NOMO-1 treated with DMSO at 0.1 percent for 48 hours (cell line): ENCODE measurements around the gene UBE2D2.

Source experiments
- DNase-seq: peaks from one replicate; lab custom pipeline; 2025; ENCODE audit not compliant: unreplicated experiment; lab: John Stamatoyannopoulos, UW

Gene UBE2D2

GRCh38 chr5:139658928-139659667, 98.0 kb downstream of the UBE2D2 start:
- no peak for DNase-seq

DNA sequence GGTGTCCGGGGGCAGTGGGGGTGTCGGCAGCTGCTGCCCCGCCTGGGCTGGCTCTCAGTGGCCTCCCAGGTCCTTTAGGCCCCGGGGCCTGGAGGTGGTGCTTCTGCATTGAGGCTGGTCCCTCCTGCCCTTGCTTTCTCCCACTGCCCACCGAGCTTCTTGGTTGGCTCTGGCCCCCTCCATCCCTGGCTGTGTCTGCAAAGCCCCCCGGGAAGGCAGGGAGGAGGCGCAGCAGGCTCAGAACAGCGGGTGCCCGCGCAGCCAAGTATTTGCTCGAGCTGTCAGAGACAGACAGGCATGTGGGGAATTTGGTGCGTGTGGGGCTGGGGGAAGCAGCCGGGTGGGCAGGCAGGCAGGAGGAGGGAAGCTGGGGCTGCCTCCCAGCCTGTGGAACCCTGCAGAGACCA, 98.6 kb downstream of the UBE2D2 start:
- DNase-seq = no peak

GRCh38 chr5:139660105-139660922, 99.2 kb downstream of the UBE2D2 start:
- no peak for DNase-seq

- peak; percentile 89 for DNase-seq
Measured at GRCh38 chr5:139660923-139661814, 100.0 kb downstream of the UBE2D2 start.

GRCh38 chr5:139662617-139663016, 101.5 kb downstream of the UBE2D2 start:
- no peak for DNase-seq

DNA sequence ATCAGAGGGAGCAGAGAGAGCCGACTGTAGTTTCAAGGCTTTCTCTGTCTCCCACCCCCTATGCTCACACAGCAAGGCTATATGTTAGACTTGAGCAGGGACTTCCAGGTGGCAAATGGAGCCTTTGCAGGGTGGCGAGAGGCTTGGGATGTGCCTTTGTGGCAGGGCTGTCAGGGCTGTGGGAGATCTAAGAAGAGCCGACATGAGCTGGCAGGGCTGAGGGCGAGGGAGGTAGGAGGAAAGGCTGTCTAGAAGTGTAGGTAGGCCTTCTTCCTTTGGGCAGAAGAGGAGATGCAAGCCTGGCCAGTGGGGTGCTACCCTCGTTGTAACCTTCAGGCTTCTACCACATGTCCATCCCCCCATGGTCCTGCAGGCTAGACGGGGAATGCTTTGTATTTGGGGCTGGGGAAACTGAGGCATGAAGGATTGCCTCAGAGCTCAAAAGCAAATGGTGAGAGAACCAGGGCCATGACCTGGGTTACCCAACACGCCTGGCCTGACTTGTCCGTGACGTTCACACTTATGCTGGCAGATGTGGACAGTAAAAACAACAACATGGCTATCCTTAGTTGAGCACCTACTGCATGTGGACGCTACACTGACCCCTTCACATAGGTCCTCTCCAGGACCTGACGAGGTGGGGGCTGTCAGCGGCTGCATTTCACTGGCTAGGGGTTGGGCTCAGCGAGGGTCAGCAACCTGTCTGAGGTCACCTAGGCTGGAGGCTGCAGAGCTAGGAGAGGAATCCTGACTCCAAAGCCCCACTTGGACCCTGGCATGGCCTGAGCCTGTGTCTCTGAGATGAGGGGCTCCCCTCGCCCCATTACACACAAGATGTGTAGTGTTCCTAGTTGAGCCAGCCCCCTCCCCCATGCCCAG, 102.3 kb downstream of the UBE2D2 start:
- no peak for DNase-seq

GRCh38 chr5:139664086-139664693, 103.1 kb downstream of the UBE2D2 start:
- DNase-seq = peak; percentile 79

GRCh38 chr5:139664727-139665351, 103.7 kb downstream of the UBE2D2 start:
- DNase-seq = no peak

DNA sequence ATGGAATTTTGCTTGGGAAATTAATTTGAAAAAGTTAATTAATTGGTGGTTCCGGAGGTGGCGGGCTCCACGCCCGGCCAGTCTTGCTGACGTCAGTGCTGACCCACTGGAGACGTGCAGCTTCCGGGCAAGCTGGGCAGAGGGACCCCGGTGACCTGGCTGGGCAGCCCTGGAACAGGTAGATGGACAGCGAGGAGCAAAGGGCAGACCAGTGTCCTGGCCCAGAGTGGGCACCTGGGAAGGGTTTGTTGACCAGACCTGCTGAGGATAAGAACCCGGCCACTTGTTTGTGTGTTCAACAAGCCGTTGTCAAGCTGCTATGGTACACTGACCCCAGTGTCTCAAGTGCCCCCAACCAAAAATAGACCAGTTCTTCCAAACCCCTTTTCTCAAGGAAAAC, 104.5 kb downstream of the UBE2D2 start:
- no peak for DNase-seq

DNA sequence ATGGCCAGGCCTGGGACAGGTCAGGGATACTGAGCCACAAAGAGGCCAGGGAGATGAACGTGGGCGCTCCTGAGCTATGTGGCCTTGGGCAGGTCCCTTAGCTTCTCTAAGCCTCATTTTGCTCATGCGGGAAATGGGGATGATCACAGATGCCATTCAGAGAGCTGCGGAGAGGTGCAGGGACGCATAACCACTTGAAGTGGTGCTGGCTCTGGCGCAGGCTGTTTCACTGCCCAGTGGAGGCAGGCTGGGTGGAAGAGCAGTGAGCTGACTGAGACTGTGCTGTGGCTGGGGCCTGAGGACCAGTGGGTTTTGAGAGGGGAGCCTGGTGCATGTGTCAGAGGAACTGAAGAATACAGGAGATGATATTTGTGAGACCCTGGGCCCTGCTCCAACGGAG, 105.4 kb downstream of the UBE2D2 start:
- DNase-seq = no peak

DNA sequence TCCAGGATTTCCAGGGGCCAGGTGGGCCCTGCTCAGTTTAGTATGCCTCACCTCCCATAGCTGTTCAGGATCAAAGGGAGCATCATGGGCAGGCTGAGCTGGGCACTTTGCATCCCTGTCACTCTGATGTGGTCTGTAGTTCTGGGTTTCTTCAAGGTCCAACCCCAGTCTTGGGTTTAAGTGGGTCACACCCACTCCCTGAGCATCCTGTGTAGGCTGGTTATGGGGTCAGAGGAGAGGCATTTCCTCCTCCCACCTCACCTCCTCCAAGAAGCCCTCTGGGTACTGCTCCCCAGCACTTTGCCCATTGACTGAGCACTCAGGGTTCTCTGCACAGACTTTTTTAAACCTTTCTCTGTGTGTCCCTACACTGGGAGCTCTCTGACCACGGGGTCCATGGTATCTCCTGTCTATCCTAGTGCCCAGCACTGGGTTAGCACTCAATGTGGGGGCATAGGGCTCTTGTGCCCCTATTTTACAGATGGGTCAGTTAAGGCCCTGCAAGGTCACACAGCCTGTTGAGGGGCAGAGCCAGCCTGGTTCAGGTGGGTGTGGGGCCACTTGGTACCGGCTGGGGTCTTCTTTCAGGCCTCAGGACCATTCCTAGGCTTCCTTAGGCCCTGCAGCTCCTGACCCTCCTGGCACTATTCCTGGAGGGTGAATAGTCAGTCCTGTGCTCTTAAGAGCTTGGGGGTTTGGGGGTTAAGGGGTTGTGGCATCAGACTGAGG, 106.0 kb downstream of the UBE2D2 start:
- no peak for DNase-seq

DNA sequence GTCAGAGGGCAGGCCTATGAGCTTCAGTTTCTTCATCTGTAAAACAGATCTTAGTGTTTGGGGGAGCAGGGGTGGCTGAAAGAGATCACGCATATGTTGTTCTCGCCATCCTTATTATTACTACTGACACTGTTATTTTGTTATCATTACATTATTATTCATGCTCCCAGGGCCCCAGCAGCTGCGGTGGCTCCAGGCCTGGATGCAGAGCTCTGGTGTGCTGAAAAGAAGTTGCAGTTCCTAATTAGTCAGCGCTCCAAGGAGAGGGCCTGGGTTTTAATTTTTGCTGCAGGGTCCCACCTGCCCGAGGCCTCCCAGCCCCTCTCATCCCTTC, 106.6 kb downstream of the UBE2D2 start:
- no peak for DNase-seq

DNA sequence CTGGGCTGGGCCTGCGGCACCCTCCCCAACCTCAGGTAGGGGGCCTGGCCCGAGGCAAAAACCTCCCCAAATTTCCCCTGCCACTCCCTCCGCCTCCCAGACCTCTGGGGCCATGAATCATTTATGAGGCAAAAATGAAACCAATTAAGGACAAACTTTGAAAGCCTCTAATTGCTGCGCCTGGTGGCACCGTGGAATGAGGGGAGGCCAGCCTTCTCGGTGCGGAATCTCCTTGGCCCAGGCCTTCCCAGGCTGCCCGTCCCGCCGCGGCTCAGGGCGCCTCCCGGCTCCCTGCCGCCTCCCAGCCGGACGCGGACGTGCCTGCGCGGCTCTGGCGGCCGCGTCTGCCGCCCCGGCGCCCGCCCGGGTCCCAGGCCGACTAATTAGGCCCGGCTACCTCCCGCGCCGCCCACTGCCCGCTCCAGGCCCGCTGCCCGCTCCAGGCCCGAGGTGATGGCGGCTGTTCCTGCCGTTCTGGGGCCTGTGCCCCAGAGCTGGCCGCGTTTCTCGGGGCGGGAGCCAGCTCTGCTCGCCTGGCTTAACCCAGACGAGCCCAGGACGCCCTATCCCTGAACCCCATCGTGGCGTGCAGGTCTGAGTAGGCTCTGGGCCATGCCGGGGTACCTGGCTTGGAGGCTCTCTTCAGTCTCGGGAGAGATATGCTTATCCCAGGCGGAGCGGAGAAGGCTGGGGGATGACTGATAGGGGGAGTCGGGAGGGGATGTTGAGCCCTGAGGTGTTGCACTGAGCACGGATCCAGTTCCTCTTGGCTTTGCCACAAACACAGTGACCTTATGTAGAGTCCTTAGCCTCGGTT, 107.1 kb downstream of the UBE2D2 start:
- peak; percentile 59 for DNase-seq

DNA sequence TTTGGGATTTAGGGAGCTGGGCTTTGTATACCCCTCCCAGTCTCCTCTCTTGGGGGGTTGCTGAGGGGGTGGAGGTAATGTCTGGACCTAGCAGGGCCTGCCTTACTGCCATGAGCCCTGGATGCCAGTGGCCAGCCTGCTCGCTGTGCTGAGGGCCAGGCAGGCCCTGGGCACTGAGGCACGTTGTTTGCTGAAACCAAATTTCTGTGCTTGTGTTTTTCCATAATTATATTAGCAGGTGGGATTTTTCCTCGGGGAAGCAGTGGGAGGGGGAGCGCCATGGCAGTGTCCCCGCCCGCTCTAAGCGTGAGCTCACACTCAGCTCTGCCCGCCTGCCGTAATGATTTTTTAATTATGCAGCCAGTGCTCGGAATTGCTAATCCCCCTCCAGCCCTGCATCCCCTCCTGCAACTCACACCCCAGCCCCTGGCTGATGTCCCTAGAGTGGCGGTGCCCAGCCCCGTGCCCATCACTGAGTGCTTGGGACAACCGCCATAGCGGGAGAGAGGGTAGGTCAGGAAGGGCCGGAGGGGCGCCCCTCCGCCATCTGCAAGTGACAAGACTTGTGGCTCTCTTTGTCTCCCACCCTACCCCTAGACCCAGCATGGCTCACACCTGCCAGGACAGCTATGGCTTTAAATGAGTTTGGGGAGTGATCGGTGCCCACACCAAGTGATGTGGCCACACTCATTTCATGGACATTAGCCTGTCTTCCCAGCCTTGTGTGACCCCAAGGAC, 108.0 kb downstream of the UBE2D2 start:
- DNase-seq = no peak

DNA sequence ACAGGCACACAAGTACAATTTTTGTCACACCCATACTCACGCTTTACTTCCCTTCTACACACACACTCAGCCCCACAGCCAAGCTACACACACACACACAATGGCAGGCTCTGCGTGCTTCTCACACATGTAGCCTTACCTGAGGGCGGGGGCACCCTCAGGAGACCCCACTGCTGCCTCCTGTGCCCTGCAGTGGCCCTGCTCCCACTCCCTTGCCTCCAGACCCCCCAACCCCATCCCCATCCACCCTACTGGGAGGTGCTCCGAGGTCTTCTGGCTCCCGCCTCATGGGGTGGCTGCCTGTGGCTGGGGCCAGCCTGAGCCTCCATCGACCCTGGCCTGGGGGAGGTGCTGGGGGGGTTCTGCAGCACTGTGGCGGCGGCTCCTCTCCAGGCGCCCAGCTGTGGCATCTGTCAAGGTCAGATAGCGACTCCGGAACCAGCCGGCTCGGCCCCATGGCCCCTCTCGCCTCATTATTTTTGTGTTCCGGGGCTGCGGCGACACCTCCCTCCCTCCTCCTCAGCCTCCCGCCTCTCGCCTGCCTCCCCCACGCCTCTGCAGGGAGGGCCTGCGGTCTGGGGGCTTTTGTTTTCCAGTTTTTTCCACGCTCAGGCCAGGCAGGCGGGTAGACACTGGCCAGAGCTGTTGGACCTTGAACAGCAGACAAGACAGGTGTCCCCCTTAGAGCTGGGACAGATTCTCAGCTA, 108.7 kb downstream of the UBE2D2 start:
- no peak for DNase-seq

DNA sequence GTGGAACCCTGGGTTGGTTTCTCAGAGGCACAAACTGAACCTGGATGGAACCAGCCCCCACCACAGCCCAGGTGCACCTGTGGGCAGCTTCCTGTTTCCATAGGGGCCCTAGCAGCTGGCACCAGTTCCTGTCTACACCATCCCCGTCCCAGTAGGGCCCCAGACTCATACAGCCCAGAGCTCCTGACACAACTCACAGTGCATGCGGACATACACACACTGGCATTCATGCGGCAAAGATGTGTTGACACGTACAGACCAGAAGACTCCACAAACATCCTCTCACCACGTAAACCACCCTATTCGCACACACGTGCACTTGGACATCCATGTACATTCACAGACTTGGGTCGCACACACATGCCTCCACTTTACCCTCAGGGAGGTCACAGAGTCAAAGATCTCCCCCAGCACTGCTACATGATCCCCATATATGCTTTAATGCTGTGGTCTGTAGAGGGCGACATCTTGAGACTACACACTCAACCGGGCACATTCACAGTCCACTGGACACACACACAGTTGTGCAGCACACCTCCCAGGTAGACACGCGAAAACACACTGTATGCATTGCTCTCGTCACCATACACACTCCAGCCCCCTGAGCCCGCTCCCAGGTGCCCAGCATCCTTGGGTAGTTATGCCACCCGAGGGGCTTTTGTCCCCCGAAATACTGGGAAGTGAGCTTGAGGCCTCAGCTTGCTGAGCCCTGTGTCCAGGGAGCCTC, 109.4 kb downstream of the UBE2D2 start:
- DNase-seq = no peak
